CD4-positive, alpha-beta T cell treated with Interleukin-2 at 100 ng/mL for 4 hours (primary cell): ENCODE results near the gene STK4.

Experiments
- DNase-seq: peaks from one replicate; pipeline ENCODE4 v3.0.0-alpha.2; 2020; ENCODE audit warnings: low spot score

The STK4 gene

GRCh38 chr20:45112754-45113153, 146.4 kb downstream of the STK4 start:
- DNase-seq: no peak

- no peak for DNase-seq
These were observed 147.6 kb downstream of the STK4 start for GRCh38 chr20:45113865-45114264.

- no peak for DNase-seq
These were observed 148.4 kb downstream of the STK4 start, which contains the start of gene WFDC5 for GRCh38 chr20:45114465-45115385. WFDC5 (minus strand) TSS chr20:45115174; CDS start chr20:45115083, 91 bp downstream.

- DNase-seq: no peak
These were observed 149.1 kb downstream of the STK4 start for GRCh38 chr20:45115386-45115774.

GRCh38 chr20:45115829-45116228, 149.5 kb downstream of the STK4 start:
- DNase-seq: no peak

- no peak for DNase-seq
These were observed 151.3 kb downstream of the STK4 start for GRCh38 chr20:45117581-45117980.

- DNase-seq: no peak
These were observed 151.7 kb downstream of the STK4 start for GRCh38 chr20:45118028-45118427.

GRCh38 chr20:45119556-45120266, 153.4 kb downstream of the STK4 start:
- no peak for DNase-seq

GRCh38 chr20:45121388-45121787, 155.1 kb downstream of the STK4 start:
- DNase-seq: no peak

GRCh38 chr20:45124365-45124764, 158.1 kb downstream of the STK4 start, which contains the start of gene WFDC12:
WFDC12 (minus strand) TSS chr20:45124465; CDS start chr20:45124447, 18 bp downstream.
- no peak for DNase-seq

- DNase-seq: no peak
These were observed 161.8 kb downstream of the STK4 start for GRCh38 chr20:45128099-45128498.
